SKM-1 treated with dmso at 0.1 percent for 144 hours (cell line): Measurements from ENCODE around the gene TMEM80.

Experiments
- DNase-seq: peaks from one replicate; lab custom pipeline; 2025; ENCODE audit not compliant: unreplicated experiment; lab: John Stamatoyannopoulos, UW

TMEM80 gene

GRCh38 chr11:699116-699508 lies 3.5 kb downstream of the TMEM80 start:
- DNase-seq = no peak

- DNase-seq = no peak
Measured at GRCh38 chr11:699753-700152, 4.1 kb downstream of the TMEM80 start.

- DNase-seq = no peak
Measured at GRCh38 chr11:701741-702461, 6.3 kb downstream of the TMEM80 start.

- no peak for DNase-seq
Measured at GRCh38 chr11:702462-703461, 7.1 kb downstream of the TMEM80 start.

- DNase-seq = no peak
Measured at GRCh38 chr11:703506-703905, 7.9 kb downstream of the TMEM80 start.

- DNase-seq = no peak
Measured at GRCh38 chr11:704228-704674, 8.6 kb downstream of the TMEM80 start.

GRCh38 chr11:704781-705645 lies 9.4 kb downstream of the TMEM80 start:
- DNase-seq = no peak

- no peak for DNase-seq
Measured at GRCh38 chr11:705646-706438, 10.2 kb downstream of the TMEM80 start, which contains the start of gene EPS8L2. Gene EPS8L2, plus strand, starts transcription at chr11:706231. Its CDS starts 3,177 bp downstream, at chr11:709408.

GRCh38 chr11:706439-706956 lies 10.9 kb downstream of the TMEM80 start:
- no peak for DNase-seq

GRCh38 chr11:706957-707816 lies 11.6 kb downstream of the TMEM80 start:
- no peak for DNase-seq

GRCh38 chr11:707817-708420 lies 12.3 kb downstream of the TMEM80 start:
- no peak for DNase-seq

GRCh38 chr11:708511-708910 lies 12.9 kb downstream of the TMEM80 start:
- DNase-seq = no peak

GRCh38 chr11:709109-709997 lies 13.7 kb downstream of the TMEM80 start:
- no peak for DNase-seq

- DNase-seq = no peak
Measured at GRCh38 chr11:714436-714835, 18.8 kb downstream of the TMEM80 start.

GRCh38 chr11:719214-720016 lies 23.8 kb downstream of the TMEM80 start:
- DNase-seq = no peak

GRCh38 chr11:720017-720641 lies 24.5 kb downstream of the TMEM80 start:
- no peak for DNase-seq
